ENCODE data around the gene GFY. TPM values are rescaled to one million over a fixed set of nuclear protein-coding genes. Genes with fewer than 3 reads are reported as not detected.

GFY gene
- total RNA-seq, 1 donor from 2014 or later: not detected

DNA sequence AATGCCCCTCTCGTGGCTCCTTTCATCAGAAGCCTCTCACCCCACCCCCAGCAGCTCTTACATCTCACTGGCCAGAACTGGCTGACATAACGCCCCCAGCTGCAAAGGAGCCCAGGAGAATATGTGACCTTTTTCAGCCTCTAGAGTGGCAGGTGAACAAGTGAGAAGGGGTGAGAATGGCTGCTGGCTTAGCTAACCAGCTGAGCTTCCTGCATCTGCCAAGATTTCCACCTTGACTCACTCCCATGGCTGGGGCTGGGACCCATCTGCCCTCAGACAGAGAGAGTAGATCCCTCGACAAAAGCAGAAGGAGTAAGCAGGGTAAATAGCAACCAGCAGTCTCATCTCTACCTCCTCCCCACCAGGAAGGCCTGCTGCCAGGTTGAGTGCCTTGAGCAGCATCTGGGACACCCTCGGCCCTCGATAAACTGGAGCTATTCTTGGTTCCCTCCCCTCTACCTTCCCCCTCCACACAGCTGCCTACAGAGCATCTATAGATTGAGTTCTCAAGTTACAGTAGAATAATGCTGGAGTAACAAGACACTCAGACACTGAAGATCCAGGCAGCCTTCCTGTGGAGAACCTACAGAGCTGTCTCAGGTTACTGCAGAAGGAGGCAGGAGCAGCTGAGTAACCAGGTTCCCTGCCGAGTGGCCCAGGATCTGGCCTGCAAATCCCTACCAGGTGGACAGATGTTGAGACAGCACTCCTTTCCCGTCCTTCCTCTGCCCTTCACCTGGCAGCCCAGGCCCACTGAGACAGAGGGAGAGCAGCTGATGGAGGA, 21.6 kb upstream of the GFY start:
- Histone ChIP-seq H3K27me3 (no peaks in the 10 kb centered on the region), H3K4me1 (no peaks in the 10 kb centered on the region), H3K4me3 (no peak overlapping the region), H3K36me3 (no peaks in the 10 kb centered on the region), H3K9me3 (no peaks in the 10 kb centered on the region), H3K27ac (no peak overlapping the region)
- no peak for DNase-seq (ENCODE audit: low spot score in 2 of 2)
- intact Hi-C loops (cut with DNase I): no loop called here
- TF ChIP-seq, protein P1, sequence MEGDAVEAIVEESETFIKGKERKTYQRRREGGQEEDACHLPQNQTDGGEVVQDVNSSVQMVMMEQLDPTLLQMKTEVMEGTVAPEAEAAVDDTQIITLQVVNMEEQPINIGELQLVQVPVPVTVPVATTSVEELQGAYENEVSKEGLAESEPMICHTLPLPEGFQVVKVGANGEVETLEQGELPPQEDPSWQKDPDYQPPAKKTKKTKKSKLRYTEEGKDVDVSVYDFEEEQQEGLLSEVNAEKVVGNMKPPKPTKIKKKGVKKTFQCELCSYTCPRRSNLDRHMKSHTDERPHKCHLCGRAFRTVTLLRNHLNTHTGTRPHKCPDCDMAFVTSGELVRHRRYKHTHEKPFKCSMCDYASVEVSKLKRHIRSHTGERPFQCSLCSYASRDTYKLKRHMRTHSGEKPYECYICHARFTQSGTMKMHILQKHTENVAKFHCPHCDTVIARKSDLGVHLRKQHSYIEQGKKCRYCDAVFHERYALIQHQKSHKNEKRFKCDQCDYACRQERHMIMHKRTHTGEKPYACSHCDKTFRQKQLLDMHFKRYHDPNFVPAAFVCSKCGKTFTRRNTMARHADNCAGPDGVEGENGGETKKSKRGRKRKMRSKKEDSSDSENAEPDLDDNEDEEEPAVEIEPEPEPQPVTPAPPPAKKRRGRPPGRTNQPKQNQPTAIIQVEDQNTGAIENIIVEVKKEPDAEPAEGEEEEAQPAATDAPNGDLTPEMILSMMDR (IDR thresholded peaks at IDR 0.05): no peak

DNA sequence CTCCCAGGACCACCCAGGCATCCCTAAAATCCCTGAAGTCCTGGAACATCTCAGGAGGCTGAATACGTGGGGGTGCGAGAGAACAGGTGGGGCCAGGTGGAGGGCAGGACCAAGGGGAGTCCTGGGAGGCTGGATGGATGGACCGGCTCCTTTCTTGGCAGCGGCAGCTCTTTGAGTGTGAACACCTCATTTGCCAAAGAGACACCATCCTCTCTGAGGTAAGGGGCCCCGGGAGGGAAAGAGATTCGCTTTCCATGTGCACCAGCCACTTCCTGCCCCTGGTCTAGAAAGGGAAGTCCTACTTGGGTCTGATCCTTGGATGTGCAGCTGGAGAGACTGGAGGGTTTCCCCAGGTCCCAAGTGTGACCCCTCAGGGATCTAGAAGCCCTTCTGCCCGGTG, 18.1 kb upstream of the GFY start:
- Histone ChIP-seq H3K4me3 (no peak overlapping the region), H3K27me3 (no peaks in the 10 kb centered on the region), H3K36me3 (no peaks in the 10 kb centered on the region), H3K4me1 (no peaks in the 10 kb centered on the region), H3K9me3 (no peaks in the 10 kb centered on the region), H3K27ac (no peak overlapping the region)
- intact Hi-C loops (cut with DNase I): no loop called here
- TF ChIP-seq, protein P1 (IDR thresholded peaks at IDR 0.05): no peak
- no peak for DNase-seq (ENCODE audit: low spot score in 2 of 2)

DNA sequence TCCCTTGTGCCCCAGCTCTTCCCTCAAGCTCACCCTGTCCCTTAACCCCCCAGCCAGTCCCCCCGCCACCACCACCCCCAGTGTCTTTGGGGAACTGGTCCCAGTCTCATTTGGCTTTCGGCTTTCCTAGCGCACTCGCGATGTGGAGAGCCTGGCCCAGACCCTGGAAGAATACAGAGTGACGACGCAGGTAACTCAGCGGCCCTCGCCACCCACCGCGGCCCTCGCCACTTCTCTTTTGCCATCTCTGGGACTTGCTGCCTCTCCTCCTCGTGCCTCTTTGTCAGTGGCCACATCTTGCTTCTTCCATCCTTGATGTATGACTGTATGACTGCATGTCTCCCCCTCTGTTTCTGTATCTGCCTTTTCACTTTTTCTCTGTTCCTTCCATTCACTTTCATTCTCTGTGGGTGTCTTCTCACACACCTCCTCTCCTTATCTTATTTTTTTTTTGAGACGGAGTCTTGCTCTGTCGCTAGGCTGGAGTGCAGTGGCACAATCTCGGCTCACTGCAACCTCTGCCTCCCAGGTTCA, 17.6 kb upstream of the GFY start:
- Histone ChIP-seq H3K36me3 (no peaks in the 10 kb centered on the region), H3K4me3 (no peak overlapping the region), H3K27me3 (no peaks in the 10 kb centered on the region), H3K4me1 (no peaks in the 10 kb centered on the region), H3K27ac (no peak overlapping the region), H3K9me3 (no peaks in the 10 kb centered on the region)
- TF ChIP-seq, protein P1 (IDR thresholded peaks at IDR 0.05): no peak
- no peak for DNase-seq (ENCODE audit: low spot score in 2 of 2)
- intact Hi-C loops (cut with DNase I): no loop called here

DNA sequence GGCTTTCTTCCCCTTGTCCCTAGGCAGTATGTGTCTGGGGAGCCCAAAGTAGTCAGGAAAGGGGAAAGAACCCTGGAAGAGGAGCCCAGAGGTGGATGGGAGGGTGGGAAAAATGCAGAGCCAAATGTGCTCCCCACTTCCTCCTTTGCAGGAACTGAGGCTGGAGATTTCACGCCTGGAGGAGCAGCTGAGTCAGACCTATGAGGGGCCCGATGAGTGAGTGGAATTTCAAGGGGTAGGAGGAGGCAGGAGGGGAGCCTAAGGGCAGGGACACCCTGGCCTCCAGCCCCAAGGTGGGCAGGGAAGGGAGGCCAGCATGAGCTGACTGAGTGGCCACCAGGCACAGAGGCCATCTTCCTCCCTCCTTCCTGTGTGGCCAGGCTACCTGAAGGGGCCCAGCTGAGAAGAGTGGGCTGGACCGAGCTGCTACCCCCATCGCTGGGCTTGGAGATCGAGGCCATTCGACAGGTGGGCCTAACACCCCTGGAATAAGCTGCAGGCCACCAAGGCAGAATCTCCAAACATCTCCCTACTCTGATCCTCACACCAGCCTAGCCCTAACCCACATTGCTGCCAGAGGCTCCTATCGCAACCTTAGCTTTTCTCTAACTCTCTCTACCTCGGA, 16.3 kb upstream of the GFY start:
- H3K9me3 ChIP-seq: no peaks in the 10 kb centered on the region
- intact Hi-C loops (cut with DNase I): no loop called here
- no peaks in the 10 kb centered on the region for H3K27me3 ChIP-seq
- H3K4me3 ChIP-seq: no peak overlapping the region
- TF ChIP-seq, protein P1 (IDR thresholded peaks at IDR 0.05): no peak
- no peak overlapping the region for H3K27ac ChIP-seq
- no peaks in the 10 kb centered on the region for H3K4me1 ChIP-seq
- no peak for DNase-seq (ENCODE audit: low spot score in 2 of 2)
- H3K36me3 ChIP-seq: no peaks in the 10 kb centered on the region

DNA sequence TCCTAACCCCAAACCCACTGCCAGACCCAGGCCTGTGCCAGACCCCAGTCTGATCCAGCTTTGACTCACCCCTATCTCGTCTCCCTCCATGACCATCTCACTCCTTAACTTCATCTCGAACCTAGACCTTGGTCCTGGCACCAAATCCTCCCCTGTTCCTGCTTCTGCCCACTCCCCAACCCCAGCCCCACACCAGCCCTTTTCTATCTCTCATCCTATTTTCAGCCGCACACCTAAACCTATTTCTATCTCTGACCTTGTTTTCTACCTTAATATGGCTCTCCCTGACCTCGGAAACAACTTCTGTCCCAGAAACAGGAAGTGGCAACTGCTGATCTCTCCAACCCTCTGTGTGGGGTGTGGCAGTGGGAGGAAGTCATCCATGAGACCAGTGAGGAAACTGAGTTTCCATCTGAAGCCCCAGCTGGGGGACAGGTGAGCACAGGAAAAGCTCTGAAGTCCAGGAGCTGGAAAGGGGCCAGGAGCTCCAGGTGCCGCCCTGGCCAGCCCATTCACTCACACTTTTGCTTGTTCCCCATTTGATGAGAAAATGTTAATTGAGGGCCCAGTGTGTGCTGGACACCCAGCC, 15.7 kb upstream of the GFY start:
- Histone ChIP-seq H3K36me3 (no peaks in the 10 kb centered on the region), H3K4me3 (no peak overlapping the region), H3K27ac (no peak overlapping the region), H3K9me3 (no peaks in the 10 kb centered on the region), H3K27me3 (no peaks in the 10 kb centered on the region), H3K4me1 (no peaks in the 10 kb centered on the region)
- no peak for DNase-seq (ENCODE audit: low spot score in 2 of 2)
- intact Hi-C loops (cut with DNase I): no loop called here
- TF ChIP-seq, protein P1 (IDR thresholded peaks at IDR 0.05): no peak
